Endothelial cell (in vitro differentiated cells): ENCODE data around the gene DDX23. TPM values are rescaled to one million over a fixed set of nuclear protein-coding genes. Genes with fewer than 3 reads are reported as not detected.
"Not testable (repeated sequence)": the region's sequence is repeated elsewhere in the genome, so short reads cannot be mapped to it uniquely, and the experiment has no call there.

Experiments
- DNase-seq: peaks from one replicate; pipeline ENCODE4 v3.0.0; 2021; ENCODE audit warnings: low spot score
- H3K27ac Mint-ChIP-seq: one replicate; pipeline ENCODE4 v1.8.0; 2021; ENCODE audit warnings: mixed read lengths, inconsistent platforms; ENCODE audit not compliant: unreplicated experiment
- H3K27me3 Mint-ChIP-seq: one replicate; pipeline ENCODE4 v1.8.0; 2021; ENCODE audit warnings: mild to moderate bottlenecking, moderate library complexity, mixed read lengths, inconsistent platforms; ENCODE audit not compliant: unreplicated experiment
- H3K36me3 Mint-ChIP-seq: one replicate; pipeline ENCODE4 v1.8.0; 2021; ENCODE audit warnings: mild to moderate bottlenecking, low read depth, mixed read lengths, inconsistent platforms; ENCODE audit not compliant: unreplicated experiment
- H3K4me1 Mint-ChIP-seq: one replicate; pipeline ENCODE4 v1.8.0; 2021; ENCODE audit warnings: mild to moderate bottlenecking, mixed read lengths, inconsistent platforms; ENCODE audit not compliant: unreplicated experiment
- H3K4me3 Mint-ChIP-seq: one replicate; pipeline ENCODE4 v1.8.0; 2021; ENCODE audit warnings: mild to moderate bottlenecking, mixed read lengths, inconsistent platforms; ENCODE audit not compliant: unreplicated experiment
- H3K9me3 Mint-ChIP-seq: one replicate; pipeline ENCODE4 v1.8.0; 2021; ENCODE audit warnings: mixed read lengths, inconsistent platforms; ENCODE audit not compliant: unreplicated experiment
- total RNA-seq: library from RNA; stranded (reverse); fragmentation: NEBNext Ultra II Directional; extraction: Animal tissue kit (Norgen Biotek cat#: 25700); gene quantifications from one replicate; pipeline ENCODE4 v1.2.1, GENCODE V29; 2021; ENCODE audit not compliant: unreplicated experiment
- TF ChIP-seq, protein P1 (sequence below): fragments of 200-600 bp; sonication (generic); IDR thresholded peaks from one replicate; pipeline ENCODE4 v1.5.0; 2021; ENCODE audit warnings: antibody characterized with exemption; ENCODE audit not compliant: unreplicated experiment

Gene DDX23
- total RNA-seq, 1 donor from 2014 or later: 96.2 TPM

DNA sequence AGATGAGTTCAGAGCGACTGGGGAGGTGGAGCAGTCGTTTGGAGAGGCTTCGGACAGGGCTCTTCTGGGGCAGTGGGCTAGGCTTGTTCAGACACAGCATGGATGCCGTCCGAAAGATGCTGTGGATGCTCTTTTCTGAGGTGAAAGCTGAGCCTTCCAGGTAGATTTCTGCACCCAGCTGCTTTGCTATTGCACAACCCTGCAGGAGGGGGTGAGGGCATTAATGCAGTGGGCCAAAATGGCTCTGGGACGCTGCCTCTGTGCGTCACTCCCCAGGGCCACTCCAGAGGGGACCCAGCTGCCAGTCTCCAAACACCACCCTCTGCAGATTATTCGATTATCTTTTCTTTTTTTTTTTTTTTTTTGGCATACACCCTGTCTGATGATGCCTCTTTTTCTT lies 6.1 kb upstream of the DDX23 start:
- TF ChIP-seq, protein P1, sequence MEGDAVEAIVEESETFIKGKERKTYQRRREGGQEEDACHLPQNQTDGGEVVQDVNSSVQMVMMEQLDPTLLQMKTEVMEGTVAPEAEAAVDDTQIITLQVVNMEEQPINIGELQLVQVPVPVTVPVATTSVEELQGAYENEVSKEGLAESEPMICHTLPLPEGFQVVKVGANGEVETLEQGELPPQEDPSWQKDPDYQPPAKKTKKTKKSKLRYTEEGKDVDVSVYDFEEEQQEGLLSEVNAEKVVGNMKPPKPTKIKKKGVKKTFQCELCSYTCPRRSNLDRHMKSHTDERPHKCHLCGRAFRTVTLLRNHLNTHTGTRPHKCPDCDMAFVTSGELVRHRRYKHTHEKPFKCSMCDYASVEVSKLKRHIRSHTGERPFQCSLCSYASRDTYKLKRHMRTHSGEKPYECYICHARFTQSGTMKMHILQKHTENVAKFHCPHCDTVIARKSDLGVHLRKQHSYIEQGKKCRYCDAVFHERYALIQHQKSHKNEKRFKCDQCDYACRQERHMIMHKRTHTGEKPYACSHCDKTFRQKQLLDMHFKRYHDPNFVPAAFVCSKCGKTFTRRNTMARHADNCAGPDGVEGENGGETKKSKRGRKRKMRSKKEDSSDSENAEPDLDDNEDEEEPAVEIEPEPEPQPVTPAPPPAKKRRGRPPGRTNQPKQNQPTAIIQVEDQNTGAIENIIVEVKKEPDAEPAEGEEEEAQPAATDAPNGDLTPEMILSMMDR: no peak
- Mint-ChIP-seq H3K36me3 (no peaks in the 10 kb centered on the region), H3K9me3 (no peaks in the 10 kb centered on the region), H3K4me1 (peaks cover 5% of the 10 kb centered on the region), H3K27me3 (peaks cover 8% of the 10 kb centered on the region), H3K27ac (no peak overlapping the region), H3K4me3 (no peak overlapping the region)
- DNase-seq: no peak

GRCh38 chr12:48857278-48857994 lies 5.5 kb upstream of the DDX23 start:
- no peak overlapping the region for H3K27ac Mint-ChIP-seq
- TF ChIP-seq, protein P1: no peak

GRCh38 chr12:48856379-48856778 lies 4.4 kb upstream of the DDX23 start:
- Mint-ChIP-seq H3K9me3 (no peaks in the 10 kb centered on the region), H3K36me3 (no peaks in the 10 kb centered on the region), H3K4me1 (peaks cover 12% of the 10 kb centered on the region), H3K27ac (no peak overlapping the region), H3K27me3 (peaks cover 5% of the 10 kb centered on the region), H3K4me3 (no peak overlapping the region)
- DNase-seq: no peak
- TF ChIP-seq, protein P1: no peak

More at GRCh38 chr12:48857278-48857994, 5.5 kb upstream of the DDX23 start:
- no peaks in the 10 kb centered on the region for H3K36me3 Mint-ChIP-seq
- peaks cover 11% of the 10 kb centered on the region for H3K4me1 Mint-ChIP-seq
- no peak for DNase-seq
- H3K27me3 Mint-ChIP-seq: peaks cover 9% of the 10 kb centered on the region
- H3K9me3 Mint-ChIP-seq: no peaks in the 10 kb centered on the region
- no peak overlapping the region for H3K4me3 Mint-ChIP-seq

GRCh38 chr12:48854932-48855331 lies 3.0 kb upstream of the DDX23 start:
- not testable (repeated sequence) for H3K4me3 Mint-ChIP-seq, H3K9me3 Mint-ChIP-seq, H3K27ac Mint-ChIP-seq, H3K36me3 Mint-ChIP-seq, DNase-seq, H3K27me3 Mint-ChIP-seq
- peaks cover 21% of the 10 kb centered on the region for H3K4me1 Mint-ChIP-seq

GRCh38 chr12:48854488-48854887 lies 2.5 kb upstream of the DDX23 start:
- TF ChIP-seq, protein P1: no peak
- no peaks in the 10 kb centered on the region for H3K9me3 Mint-ChIP-seq
- no peak overlapping the region for H3K4me3 Mint-ChIP-seq
- H3K36me3 Mint-ChIP-seq: peaks cover 9% of the 10 kb centered on the region
- no peak for DNase-seq
- H3K27me3 Mint-ChIP-seq: peaks cover 3% of the 10 kb centered on the region
- peaks cover 23% of the 10 kb centered on the region for H3K4me1 Mint-ChIP-seq
- H3K27ac Mint-ChIP-seq: no peak overlapping the region
